HCT116 (cell line): ENCODE measurements around the gene TMEM175. TPM values are rescaled to one million over a fixed set of nuclear protein-coding genes. Genes with fewer than 3 reads are reported as not detected.

Experiments used
- ATAC-seq: fragments of 200-7000 bp; cut with Tn5 transposase; 2 replicates; pipeline ENCODE4 v1.9.1; 2020; ENCODE audit warnings: mild to moderate bottlenecking, moderate library complexity
- BruUV-seq: library from RNA; stranded (reverse); fragments of 400-500 nt; replicated peaks from 2 replicates; lab custom pipeline; 2021; lab: Mats Ljungman, UMichigan
- CTCF ChIA-PET: fragments of 300-600 bp; sonication (Branson Sonifier 250); formaldehyde crosslinking; loops from one replicate; lab custom pipeline; 2021; ENCODE audit warnings: antibody characterized with exemption; lab: Charles Lee
- POLR2A ChIA-PET: fragments of 300-600, 350-600 bp; sonication (Branson Sonifier 250); formaldehyde crosslinking; loops from one replicate; lab custom pipeline; 2021; ENCODE audit warnings: antibody characterized with exemption; lab: Charles Lee
- RAD21 ChIA-PET, 2 experiments: fragments of 300-600 bp; sonication (Branson Sonifier 250); formaldehyde crosslinking; loops; one replicate each; lab custom pipeline; 2023; ENCODE audit warnings: low total read pairs in 2 of 2; ENCODE audit not compliant: uncharacterized antibody in 2 of 2, unreplicated experiment in 2 of 2, low non-redundant PET in 1 of 2; lab: Charles Lee
- DNase-seq: peaks from one replicate; pipeline ENCODE4 v3.0.0-alpha.2; 2010; ENCODE audit warnings: low read depth, low spot score
- H2AFZ ChIP-seq: fragments of 200-600 bp; shearing (Covaris generic), sonication (generic); 2 replicates; pipeline ENCODE4 v1.6.1; 2017; ENCODE audit warnings: low read depth, mixed run types, mixed read lengths, antibody characterized with exemption, low read length; ENCODE audit not compliant: poor library complexity, severe bottlenecking
- H3K27ac ChIP-seq: 2 replicates; pipeline ENCODE4 v1.5.1; 2012; ENCODE audit warnings: low read depth, low read length
- H3K27me3 ChIP-seq: fragments of 200-600 bp; sonication (generic); 2 replicates; pipeline ENCODE4 v1.6.1; 2016; ENCODE audit warnings: mixed run types, low read length, mixed read lengths; ENCODE audit not compliant: insufficient read depth
- H3K36me3 ChIP-seq, 2 experiments: fragments of 200-500 bp in 1 of 2; fragments of 200-600 bp in 1 of 2; sonication (Bioruptor generic) in 1 of 2; sonication (generic) in 1 of 2; 2 replicates each; pipeline versions ENCODE4 v1.5.1 to v1.6.1; 2014 to 2016; ENCODE audit warnings: low read length in 2 of 2, inconsistent platforms in 1 of 2, mixed read lengths in 1 of 2, mixed run types in 1 of 2; ENCODE audit not compliant: insufficient read depth in 2 of 2, control insufficient read depth in 1 of 2
- H3K4me1 ChIP-seq, 2 experiments: fragments of 200-600 bp in 1 of 2; sonication (generic) in 1 of 2; 2 replicates each; pipeline versions ENCODE4 v1.5.1 to v1.6.1; 2012 to 2017; ENCODE audit warnings: low read length in 2 of 2, inconsistent platforms in 1 of 2, mild to moderate bottlenecking in 1 of 2, mixed read lengths in 1 of 2, mixed run types in 1 of 2, moderate library complexity in 1 of 2; ENCODE audit not compliant: insufficient read depth in 2 of 2, control insufficient read depth in 1 of 2
- H3K4me2 ChIP-seq: fragments of 200-600 bp; sonication (generic); 2 replicates; pipeline ENCODE4 v1.6.1; 2017; ENCODE audit warnings: mixed run types, low read length, mixed read lengths
- H3K4me3 ChIP-seq, 2 experiments: fragments of 200-600 bp in 1 of 2; sonication (generic) in 1 of 2; replicated peaks in 1 of 2; 2 replicates each; pipeline ENCODE4 v1.5.1; 2011 to 2016; ENCODE audit warnings: low read length in 2 of 2, control low read depth in 1 of 2, low read depth in 1 of 2, mild to moderate bottlenecking in 1 of 2, mixed read lengths in 1 of 2, mixed run types in 1 of 2
- H3K79me2 ChIP-seq: fragments of 200-600 bp; sonication (generic); 2 replicates; pipeline ENCODE4 v1.6.1; 2017; ENCODE audit warnings: mild to moderate bottlenecking, mixed run types, low read length, moderate library complexity, mixed read lengths; ENCODE audit not compliant: insufficient read depth
- H3K9ac ChIP-seq: fragments of 200-600 bp; sonication (generic); 2 replicates; pipeline ENCODE4 v1.6.1; 2016; ENCODE audit warnings: low read length, mixed read lengths
- H3K9me2 ChIP-seq: fragments of 200-600 bp; sonication (generic), shearing (Covaris generic); 2 replicates; pipeline ENCODE4 v1.6.1; 2017; ENCODE audit warnings: mixed run types, mild to moderate bottlenecking, moderate library complexity; ENCODE audit not compliant: insufficient read depth
- H3K9me3 ChIP-seq, 2 experiments: fragments of 200-500 bp in 1 of 2; fragments of 200-600 bp in 1 of 2; sonication (Bioruptor generic) in 1 of 2; sonication (generic) in 1 of 2; 2 replicates each; pipeline ENCODE4 v1.6.1; 2014 to 2017; ENCODE audit warnings: low read length in 2 of 2, mixed read lengths in 2 of 2, inconsistent platforms in 1 of 2, low read depth in 1 of 2, mild to moderate bottlenecking in 1 of 2, mixed run types in 1 of 2, moderate library complexity in 1 of 2; ENCODE audit not compliant: control insufficient read depth in 1 of 2, insufficient read depth in 1 of 2
- H4K20me1 ChIP-seq: fragments of 200-600 bp; sonication (generic), shearing (Covaris generic); 2 replicates; pipeline ENCODE4 v1.6.1; 2017; ENCODE audit warnings: mixed run types, mild to moderate bottlenecking, moderate library complexity; ENCODE audit not compliant: insufficient read depth
- CEBPB ChIP-seq: IDR thresholded peaks from 2 replicates; pipeline ENCODE4 v1.6.1; 2012; ENCODE audit warnings: low read depth
- EGR1 ChIP-seq: IDR thresholded peaks from 2 replicates; pipeline ENCODE4 v1.6.1; 2012; ENCODE audit warnings: low read depth
- ELF1 ChIP-seq: IDR thresholded peaks from 2 replicates; pipeline ENCODE4 v1.6.1; 2012; ENCODE audit warnings: low read depth, borderline replicate concordance
- EZH2 ChIP-seq: fragments of 200-600 bp; sonication (generic); IDR thresholded peaks from 2 replicates; pipeline ENCODE4 v1.6.1; 2017; ENCODE audit warnings: antibody characterized with exemption, mixed run types
- SRF ChIP-seq: IDR thresholded peaks from 2 replicates; pipeline ENCODE4 v1.6.1; 2012; ENCODE audit warnings: low read depth
- TCF7L2 ChIP-seq: IDR thresholded peaks from 2 replicates; pipeline ENCODE4 v1.7.0; 2011; ENCODE audit warnings: borderline replicate concordance, inconsistent platforms; ENCODE audit not compliant: insufficient read depth, insufficient read length; ENCODE audit errors: extremely low read depth
- ZFX ChIP-seq: fragments of 450-650 bp; IDR thresholded peaks from 2 replicates; pipeline ENCODE4 v1.6.1; 2017
- ZNF274 ChIP-seq: fragments of 200-500 bp; sonication (Bioruptor generic); IDR thresholded peaks from 2 replicates; pipeline ENCODE4 v1.6.1; 2014; ENCODE audit warnings: mild to moderate bottlenecking, low read depth, low read length, inconsistent platforms
- intact Hi-C: fragments of 100-400 bp; cut with micrococcal nuclease; formaldehyde crosslinking; loops from 2 replicates; pipeline ENCODE4 v1.10.0; 2022
- total RNA-seq: library from RNA; stranded (reverse); gene quantifications from one replicate; pipeline ENCODE4 v1.2.1, GENCODE V29; 2021; ENCODE audit not compliant: unreplicated experiment
- TF ChIP-seq, protein P1 (sequence below): IDR thresholded peaks from 2 replicates; pipeline ENCODE4 v1.6.1; 2012
- TF ChIP-seq, protein P2 (sequence below), 3 experiments: fragments of 200-600 bp in 1 of 3; sonication (generic) in 1 of 3; IDR thresholded peaks in 2 of 3; conservative IDR thresholded peaks in 1 of 3; 2 replicates each; pipeline ENCODE4 v1.5.1; 2012 to 2017; ENCODE audit warnings: low read depth in 2 of 3, low read length in 2 of 3, antibody characterized with exemption in 1 of 3, borderline replicate concordance in 1 of 3, control low read depth in 1 of 3, mild to moderate bottlenecking in 1 of 3, mixed read lengths in 1 of 3, mixed run types in 1 of 3, moderate library complexity in 1 of 3; ENCODE audit not compliant: insufficient read depth in 1 of 3
- TF ChIP-seq, protein P3 (sequence below): IDR thresholded peaks from 2 replicates; pipeline ENCODE4 v1.6.1; 2011; ENCODE audit warnings: mild to moderate bottlenecking, low read length, moderate library complexity; ENCODE audit not compliant: insufficient replicate concordance; ENCODE audit errors: extremely low read depth

Gene TMEM175
- total RNA-seq, 1 experiment from 2014 or later, result 17.5 TPM

DNA sequence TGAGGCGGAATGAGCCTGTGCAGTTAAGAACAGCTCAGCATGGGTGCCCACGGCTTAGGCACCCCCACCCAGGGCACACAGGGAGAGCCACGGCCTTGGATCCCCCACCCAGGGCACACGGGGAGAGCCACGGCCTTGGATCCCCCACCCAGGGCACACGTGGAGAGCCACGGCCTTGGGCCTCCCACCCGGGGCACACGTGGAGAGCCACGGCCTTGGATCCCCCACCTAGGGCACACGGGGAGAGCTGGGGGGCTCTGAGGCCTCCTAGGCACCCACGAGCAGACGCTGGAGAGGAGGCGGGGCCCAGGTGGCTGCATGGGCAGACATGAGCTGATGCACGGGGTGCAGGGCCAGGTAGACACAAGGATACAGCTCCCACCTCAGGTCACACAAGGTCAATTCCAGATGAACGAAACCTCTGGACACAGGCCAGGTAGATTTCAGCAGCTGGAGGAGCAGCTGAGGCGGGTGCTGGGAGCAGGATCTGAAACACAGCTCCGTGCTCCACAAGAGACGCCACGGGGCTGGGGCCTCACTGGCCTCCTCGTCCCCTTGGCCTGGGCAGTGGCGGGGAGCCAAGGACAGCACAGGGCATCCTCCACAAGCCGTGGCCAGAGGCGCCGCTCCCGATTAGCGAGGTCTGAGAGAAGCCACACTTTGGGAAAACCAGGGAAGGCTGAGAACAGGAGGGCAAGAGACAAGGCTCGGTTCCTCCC, 30.9 kb upstream of the TMEM175 start:
- Histone ChIP-seq H2AFZ (no peak overlapping the region), H3K27ac (no peak overlapping the region), H3K9me2 (no peaks in the 10 kb centered on the region), H3K9me3 (peaks cover 0 to 4% of the 10 kb centered on the region in 2 experiments; a peak in 1 of 4 replicates), H3K4me3 (no peak overlapping the region), H3K4me2 (no peak overlapping the region), H4K20me1 (no peaks in the 10 kb centered on the region), H3K36me3 (peaks cover 0 to 7% of the 10 kb centered on the region in 2 experiments; a peak in 2 of 4 replicates), H3K79me2 (peaks cover 37% of the 10 kb centered on the region), H3K4me1 (no peaks in the 10 kb centered on the region), H3K27me3 (no peaks in the 10 kb centered on the region), H3K9ac (no peak overlapping the region)
- ATAC-seq (no peak), DNase-seq (no peak)
- ChIA-PET CTCF (no interaction called here), RAD21 (no interaction called here), POLR2A (no interaction called here)
- BruUV-seq, result no TSS peak
- TF ChIP-seq EGR1, result no peak
- TF ChIP-seq EZH2, result no peak
- TF ChIP-seq TCF7L2, result no peak
- TF ChIP-seq, protein P1, sequence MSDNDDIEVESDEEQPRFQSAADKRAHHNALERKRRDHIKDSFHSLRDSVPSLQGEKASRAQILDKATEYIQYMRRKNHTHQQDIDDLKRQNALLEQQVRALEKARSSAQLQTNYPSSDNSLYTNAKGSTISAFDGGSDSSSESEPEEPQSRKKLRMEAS, result no peak
- TF ChIP-seq ELF1, result no peak
- no peak for TF ChIP-seq ZNF274
- intact Hi-C loops, result no loop called here

DNA sequence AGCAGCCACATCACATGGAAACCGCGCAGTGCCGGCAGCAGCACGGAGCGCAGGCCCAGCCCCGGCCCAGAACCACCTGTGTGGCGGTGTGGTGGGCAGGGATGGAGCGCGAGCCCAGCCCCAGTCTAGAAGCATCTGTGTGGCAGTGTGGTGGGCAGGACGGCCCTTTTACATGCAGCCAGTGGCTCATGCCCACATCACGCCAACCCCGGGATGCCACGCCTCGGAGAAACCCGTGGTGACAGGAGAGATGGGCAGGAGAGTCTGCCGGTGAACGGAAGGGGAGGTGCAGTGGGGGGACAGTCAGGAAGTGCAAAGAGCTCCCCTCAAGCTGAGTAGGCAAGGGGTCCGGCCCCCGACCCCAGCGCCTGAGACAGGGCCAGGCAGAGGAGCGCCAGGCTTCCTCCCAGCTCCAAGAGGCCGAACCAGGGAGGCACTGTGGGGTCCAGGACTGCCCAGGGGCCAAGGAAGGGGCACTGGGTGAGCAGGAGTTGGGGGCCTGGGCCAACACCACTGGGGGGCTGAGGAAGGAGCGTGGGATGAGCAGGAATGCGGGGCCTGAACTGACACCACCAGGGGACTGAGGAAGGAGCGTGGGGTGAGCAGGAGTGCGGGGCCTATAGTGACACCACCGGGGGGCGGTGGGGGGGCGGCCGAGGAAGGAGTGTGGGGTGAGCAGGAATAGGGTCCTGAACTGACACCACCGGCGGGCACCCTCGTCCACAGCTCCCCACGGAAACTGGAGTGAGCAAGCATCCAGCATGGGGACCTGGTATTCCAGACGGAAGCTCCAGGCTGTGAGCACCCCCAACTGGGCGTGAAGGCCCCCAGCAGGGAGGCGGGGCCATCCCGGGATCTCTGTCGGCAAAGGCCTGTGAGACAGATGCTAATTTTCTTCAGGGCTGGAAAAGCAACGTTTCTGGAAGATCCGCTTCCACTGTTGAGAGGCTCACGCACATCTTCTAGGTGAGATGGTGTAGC, 28.9 kb upstream of the TMEM175 start:
- CTCF ChIA-PET, result no interaction called here
- Histone ChIP-seq H3K9ac (no peak overlapping the region), H3K4me3 (no peak overlapping the region)

More for the DNA sequence above, 28.9 kb upstream of the TMEM175 start:
- no peaks in the 10 kb centered on the region for H3K27me3 ChIP-seq
- intact Hi-C loops, result no loop called here
- POLR2A ChIA-PET, result no interaction called here
- no peaks in the 10 kb centered on the region for H3K9me2 ChIP-seq
- peaks cover 0 to 4% of the 10 kb centered on the region in 2 experiments; a peak in 1 of 4 replicates for H3K9me3 ChIP-seq
- H3K4me2 ChIP-seq, result no peak overlapping the region
- H3K27ac ChIP-seq, result no peak overlapping the region
- H4K20me1 ChIP-seq, result no peaks in the 10 kb centered on the region
- ATAC-seq (no peak), DNase-seq (no peak)
- TF ChIP-seq ZFX (no peak), EZH2 (no peak), CEBPB (no peak), SRF (no peak), ZNF274 (no peak)
- TF ChIP-seq, protein P2, sequence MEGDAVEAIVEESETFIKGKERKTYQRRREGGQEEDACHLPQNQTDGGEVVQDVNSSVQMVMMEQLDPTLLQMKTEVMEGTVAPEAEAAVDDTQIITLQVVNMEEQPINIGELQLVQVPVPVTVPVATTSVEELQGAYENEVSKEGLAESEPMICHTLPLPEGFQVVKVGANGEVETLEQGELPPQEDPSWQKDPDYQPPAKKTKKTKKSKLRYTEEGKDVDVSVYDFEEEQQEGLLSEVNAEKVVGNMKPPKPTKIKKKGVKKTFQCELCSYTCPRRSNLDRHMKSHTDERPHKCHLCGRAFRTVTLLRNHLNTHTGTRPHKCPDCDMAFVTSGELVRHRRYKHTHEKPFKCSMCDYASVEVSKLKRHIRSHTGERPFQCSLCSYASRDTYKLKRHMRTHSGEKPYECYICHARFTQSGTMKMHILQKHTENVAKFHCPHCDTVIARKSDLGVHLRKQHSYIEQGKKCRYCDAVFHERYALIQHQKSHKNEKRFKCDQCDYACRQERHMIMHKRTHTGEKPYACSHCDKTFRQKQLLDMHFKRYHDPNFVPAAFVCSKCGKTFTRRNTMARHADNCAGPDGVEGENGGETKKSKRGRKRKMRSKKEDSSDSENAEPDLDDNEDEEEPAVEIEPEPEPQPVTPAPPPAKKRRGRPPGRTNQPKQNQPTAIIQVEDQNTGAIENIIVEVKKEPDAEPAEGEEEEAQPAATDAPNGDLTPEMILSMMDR (IDR thresholded peaks at IDR 0.05 in 2 of 3, conservative IDR thresholded peaks at IDR 0.05 in 1 of 3; ENCODE audit: borderline replicate concordance in 1 of 3, insufficient read depth in 1 of 3, low read depth in 2 of 3, low read length in 2 of 3), result no peak
- TF ChIP-seq, protein P3, sequence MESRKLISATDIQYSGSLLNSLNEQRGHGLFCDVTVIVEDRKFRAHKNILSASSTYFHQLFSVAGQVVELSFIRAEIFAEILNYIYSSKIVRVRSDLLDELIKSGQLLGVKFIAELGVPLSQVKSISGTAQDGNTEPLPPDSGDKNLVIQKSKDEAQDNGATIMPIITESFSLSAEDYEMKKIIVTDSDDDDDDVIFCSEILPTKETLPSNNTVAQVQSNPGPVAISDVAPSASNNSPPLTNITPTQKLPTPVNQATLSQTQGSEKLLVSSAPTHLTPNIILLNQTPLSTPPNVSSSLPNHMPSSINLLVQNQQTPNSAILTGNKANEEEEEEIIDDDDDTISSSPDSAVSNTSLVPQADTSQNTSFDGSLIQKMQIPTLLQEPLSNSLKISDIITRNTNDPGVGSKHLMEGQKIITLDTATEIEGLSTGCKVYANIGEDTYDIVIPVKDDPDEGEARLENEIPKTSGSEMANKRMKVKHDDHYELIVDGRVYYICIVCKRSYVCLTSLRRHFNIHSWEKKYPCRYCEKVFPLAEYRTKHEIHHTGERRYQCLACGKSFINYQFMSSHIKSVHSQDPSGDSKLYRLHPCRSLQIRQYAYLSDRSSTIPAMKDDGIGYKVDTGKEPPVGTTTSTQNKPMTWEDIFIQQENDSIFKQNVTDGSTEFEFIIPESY, result no peak
- RAD21 ChIA-PET, result no interaction called here
- H2AFZ ChIP-seq, result no peak overlapping the region
- peaks cover 0 to 4% of the 10 kb centered on the region in 2 experiments; a peak in 1 of 4 replicates for H3K36me3 ChIP-seq
- peaks cover 55% of the 10 kb centered on the region for H3K79me2 ChIP-seq
- H3K4me1 ChIP-seq, result no peaks in the 10 kb centered on the region
- no TSS peak for BruUV-seq
